Measurements from ENCODE around the gene BRD1.
A peak's percentile ranks its signal among the peaks of the same experiment; 100 is the strongest.

Gene BRD1

GRCh38 chr22:49749885-49750510, 77.7 kb downstream of the BRD1 start:
- DNase-seq: no peak

DNA sequence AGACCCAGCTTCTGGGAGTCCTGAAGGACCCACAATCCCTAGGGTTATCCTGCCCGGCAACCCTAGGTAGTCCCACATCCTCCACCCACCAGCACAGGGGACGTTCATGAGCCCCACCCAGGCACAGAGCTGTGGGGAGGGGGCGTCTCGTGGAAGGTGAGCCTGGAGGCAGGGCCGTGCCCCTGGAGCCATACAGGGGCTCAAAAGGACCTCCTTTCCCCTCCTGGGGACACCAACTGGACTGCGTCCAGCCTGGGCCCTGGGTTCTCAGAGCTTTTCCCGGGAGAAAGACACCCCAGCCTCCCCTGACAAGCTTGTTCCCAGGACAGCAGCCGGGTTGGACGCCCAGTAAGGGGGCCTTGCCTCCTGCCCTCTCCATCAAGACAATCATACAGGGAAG, 78.4 kb downstream of the BRD1 start:
- DNase-seq: no peak

GRCh38 chr22:49748514-49748913, 79.2 kb downstream of the BRD1 start:
- DNase-seq: no peak

DNA sequence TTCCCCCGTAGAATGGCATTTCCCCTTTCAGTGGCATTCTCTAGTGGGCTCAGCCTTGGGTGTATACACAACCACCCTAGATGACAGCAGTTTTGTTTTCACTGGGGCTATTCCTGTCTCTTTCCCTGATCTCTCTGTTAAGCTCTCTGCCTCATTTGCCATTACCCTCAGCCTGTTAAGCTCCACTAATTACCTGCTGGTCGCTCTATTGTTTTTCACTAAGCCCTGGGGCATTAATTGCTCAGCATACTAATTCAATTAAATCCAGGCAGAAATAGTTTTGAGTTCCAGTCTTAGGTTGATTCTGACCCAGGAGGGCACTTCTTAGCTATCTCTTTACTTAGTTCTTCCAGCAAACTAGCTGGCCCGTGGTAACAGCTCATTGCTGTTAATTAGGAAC, 80.0 kb downstream of the BRD1 start:
- no peak for DNase-seq

- DNase-seq: no peak
Observed at GRCh38 chr22:49747130-49747529, 80.5 kb downstream of the BRD1 start.

DNA sequence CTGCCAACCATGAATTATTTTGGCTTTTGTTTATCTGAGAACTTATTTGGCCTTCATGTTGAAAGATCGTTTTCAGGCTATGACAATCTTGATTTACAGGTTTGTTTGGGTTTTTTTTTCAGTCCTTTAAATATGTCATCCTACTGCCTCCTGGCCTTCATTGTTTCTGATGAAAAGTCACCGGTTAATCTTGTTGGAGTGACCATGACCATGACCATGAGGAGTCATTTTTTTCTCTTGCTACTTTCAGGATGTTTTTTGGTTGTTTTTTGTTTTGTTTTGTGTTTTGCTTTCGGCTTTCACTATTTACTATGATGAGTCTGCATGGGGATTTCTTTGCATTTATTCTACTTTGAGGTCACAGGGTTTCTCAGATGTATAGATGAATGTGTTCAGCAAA, 81.6 kb downstream of the BRD1 start:
- DNase-seq: no peak

GRCh38 chr22:49740242-49740641, 87.4 kb downstream of the BRD1 start:
- DNase-seq: no peak

GRCh38 chr22:49739138-49739537, 88.5 kb downstream of the BRD1 start:
- DNase-seq: no peak

DNA sequence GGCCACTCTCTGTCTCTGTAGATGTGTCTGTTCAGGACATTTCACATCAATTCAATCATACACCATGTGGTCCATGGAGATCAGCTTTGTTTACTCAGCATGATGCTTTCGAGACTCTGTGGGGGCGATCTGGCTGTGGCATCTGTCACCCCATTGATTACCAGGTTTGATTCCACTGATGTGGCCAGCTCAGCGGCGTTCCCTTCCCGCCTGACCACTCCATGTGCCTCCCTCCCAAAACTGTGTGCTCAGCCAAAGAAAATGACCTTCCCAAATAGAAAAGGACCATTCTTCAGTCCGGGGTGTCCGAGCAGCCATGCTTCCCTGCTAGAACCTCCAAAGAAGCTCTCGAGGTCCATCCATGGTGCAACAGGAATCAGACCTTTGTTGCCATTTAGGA, 89.1 kb downstream of the BRD1 start:
- no peak for DNase-seq

DNA sequence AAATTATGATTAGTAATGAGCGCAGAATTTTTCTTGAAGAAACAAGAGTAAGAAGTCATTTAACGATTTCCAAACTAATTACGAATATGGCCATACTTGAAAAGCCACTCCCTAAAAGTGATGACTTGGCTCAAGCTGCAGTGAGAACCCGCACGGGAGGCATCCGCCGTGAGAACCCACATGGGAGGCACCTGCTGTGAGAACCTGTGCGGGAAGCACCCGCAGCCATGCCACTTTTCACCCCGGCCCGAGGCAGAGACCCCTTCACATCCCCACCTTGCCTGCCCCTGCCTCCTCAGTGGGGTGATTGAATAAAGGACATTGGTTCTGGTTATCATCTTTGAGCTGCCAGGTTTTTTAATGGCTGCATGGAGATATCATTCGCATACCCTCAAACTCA, 89.7 kb downstream of the BRD1 start:
- no peak for DNase-seq

DNA sequence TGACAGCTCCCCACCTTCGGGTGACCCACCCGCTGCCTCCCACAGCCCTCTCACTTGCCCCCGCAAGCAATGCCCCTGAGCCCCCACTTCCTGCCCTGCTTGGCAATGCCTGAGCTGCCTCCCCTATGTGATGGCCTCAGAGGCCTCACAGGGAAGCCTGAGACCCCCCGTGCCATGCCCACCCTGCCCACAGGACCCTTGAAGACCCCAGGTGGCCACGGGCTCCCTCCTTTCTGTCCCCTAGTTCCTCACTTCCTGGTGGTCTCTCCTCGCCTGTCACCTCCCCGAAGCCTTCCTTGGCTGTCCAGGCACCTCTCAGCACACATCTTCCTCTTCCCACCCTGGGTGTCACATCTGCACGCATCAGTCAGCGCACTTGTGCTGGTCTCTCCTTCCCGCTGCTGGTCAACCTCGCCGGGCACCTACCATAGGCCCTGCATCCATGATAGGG, 90.5 kb downstream of the BRD1 start:
- DNase-seq: no peak

DNA sequence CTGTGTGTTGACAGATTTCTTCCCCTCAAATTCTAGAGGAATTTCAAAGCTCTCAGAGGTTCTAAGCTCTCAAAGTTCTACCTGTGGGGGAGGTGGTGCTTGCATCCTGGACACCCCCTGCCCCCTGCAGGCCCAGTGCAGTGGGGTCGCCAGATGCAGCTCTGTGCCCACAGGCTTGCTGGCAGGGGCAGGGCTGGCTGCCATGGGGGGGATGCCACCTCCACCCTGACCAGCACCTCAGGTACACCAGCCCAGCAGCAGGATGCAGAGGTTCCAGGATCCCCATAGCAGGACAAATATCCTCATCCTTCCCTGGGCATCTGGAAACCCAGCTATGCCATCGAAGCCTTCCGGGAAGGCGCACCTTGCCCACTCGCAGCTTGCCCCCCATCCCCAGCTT, 91.1 kb downstream of the BRD1 start:
- no peak for DNase-seq

- no peak for DNase-seq
Observed at GRCh38 chr22:49735901-49736421, 91.7 kb downstream of the BRD1 start.

DNA sequence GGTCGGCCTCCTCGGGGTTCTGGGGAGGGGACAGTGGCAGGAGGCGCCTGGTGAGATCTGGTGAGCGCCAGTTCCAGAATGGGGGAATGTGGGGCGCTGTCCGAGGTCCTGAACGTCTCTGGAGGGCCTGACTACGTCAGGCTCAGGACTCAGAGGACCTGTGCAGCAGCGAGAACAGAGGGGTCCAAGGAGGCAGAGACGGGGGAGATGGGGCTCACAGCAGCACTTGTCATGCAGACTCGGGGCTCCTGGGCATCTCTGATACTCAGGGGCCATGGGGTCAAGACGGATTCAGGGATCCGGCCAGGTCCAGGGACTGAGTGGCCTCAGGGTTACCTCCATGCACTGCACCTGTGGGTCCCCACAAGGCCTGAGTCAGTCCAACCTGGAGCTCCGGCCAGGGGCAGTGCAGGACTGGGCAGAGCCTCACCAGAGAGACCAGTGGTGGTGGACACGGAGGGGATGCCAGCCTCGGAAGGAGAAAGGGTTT, 92.2 kb downstream of the BRD1 start:
- peak; percentile 20 for DNase-seq

- DNase-seq: no peak
Observed at GRCh38 chr22:49734882-49735281, 92.8 kb downstream of the BRD1 start.

DNA sequence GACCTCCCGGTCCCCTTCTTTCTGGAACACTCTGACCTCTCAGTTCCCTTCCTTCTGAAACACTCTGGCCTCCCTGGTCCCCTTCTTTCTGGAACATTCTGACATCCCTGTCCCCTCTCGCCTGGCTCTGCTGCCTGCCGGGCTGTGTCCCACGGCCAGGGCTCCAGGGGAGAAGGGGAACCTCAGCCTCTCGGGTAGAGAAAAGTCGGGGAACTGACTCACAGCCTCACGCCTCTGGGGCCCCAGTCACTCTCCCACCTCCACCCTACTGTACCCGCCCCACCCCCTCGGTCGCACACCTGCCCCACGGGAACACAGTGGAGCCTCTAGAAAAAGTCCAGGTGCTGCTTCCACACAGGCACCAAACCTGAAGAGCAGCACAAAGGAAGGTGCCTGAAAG, 93.3 kb downstream of the BRD1 start:
- no peak for DNase-seq

DNA sequence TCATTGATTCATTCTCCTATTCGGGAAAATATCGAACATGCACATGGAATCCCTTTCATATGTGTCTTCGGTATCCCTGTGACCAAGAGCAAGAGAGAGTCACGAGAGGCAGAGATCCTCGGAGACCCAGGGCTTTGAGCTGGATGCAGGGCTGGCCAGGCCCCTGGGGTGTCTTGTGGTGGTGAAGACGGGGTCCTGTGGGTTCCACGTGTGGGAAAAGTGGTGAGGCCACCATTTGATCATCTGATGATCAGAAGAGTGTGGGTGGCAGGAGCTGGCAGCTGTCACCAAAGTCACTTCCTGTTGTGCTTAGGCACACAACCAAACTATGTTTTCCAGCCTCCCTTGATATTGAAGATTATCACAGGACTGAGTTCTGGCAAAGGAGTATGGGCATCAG, 94.0 kb downstream of the BRD1 start:
- DNase-seq: no peak

DNA sequence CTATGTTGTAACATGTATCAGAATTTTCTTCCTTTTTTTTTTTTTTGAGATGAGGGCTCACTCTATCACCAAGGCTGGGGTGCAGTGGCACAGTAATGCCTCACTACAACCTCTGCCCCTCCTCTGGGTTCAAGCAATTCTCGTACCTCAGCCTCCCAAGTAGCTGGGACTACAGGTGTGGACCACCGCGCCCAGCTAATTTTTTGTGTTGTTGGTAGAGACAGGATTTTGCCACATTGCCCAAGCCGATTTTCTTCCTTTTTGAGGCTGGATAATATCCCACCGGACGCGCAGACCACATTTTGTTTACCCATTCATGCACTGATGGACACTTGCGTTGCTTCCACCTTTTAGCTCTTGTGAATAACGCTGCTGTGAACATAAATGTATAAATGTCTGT, 97.0 kb downstream of the BRD1 start:
- DNase-seq: no peak

DNA sequence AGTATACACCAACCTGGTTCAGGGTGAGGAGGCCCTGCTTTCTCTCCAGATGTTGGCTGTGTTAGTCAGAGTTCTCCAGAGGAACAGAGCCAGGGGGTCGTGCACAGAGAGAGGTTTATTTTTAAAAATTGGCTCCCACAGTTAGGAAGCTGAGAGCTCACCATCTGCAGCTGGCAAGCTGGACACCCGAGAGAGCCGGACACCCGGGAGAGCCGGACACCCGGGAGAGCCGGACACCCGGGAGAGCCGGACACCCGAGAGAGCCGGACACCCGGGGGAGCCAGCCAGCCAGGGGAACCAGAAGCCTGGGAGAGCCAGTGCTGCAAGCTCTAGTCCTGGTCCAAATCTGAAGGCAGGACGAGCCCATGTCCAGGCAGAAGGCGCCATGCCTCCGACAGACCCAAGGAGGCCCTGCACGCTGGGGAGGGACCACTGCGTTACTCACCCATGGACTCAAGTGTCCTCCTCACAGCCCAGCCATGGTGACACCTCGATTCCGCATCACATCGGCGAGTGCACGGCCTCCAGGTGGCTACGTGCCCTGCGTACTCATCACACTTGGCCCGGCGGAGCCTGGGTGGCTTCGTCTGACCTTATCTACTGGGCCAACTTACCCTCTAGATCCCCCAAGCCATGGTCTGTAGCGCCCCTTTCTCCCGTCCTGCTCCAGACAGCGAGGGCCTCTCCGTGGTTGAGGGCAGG, 99.0 kb downstream of the BRD1 start:
- no peak for DNase-seq

GRCh38 chr22:49727881-49728569, 99.6 kb downstream of the BRD1 start:
- DNase-seq: no peak

- DNase-seq: no peak
Observed at GRCh38 chr22:49727191-49727880, 100.3 kb downstream of the BRD1 start.

DNA sequence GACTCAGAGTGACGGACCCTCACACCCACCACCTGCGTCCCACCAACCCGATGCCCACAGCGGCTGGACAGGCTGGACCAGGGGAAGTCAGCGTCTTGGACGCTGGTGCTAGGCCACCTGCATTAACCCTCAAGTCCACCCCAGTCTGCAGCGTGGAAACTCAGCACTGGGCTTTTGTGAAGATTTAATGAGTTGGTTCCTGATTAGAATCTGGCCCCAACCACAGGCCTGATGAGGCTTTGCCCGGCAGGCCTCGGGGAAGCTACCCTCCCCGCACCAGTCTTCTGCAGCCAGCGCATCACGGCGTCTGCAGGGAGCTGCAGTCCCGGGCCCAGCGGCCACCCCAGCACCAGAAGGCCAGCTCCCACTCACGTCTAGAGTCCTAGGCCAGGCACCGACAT, 101.0 kb downstream of the BRD1 start:
- no peak for DNase-seq
